DOHH2 (cell line): ENCODE data around the gene TJP2.

ENCODE experiments used
- H3F3A ChIP-seq: fragments of 200-600 bp; sonication (generic), shearing (Covaris generic); 2 replicates; pipeline ENCODE4 v1.6.0; 2016; ENCODE audit warnings: antibody characterized with exemption, mild to moderate bottlenecking; ENCODE audit not compliant: control insufficient read depth, insufficient read depth
- H3K27ac ChIP-seq: fragments of 200-600 bp; sonication (generic); 2 replicates; pipeline ENCODE4 v1.5.1; 2014; ENCODE audit warnings: low read depth, mild to moderate bottlenecking, low read length, moderate library complexity
- H3K27me3 ChIP-seq: fragments of 200-600 bp; sonication (generic); 2 replicates; pipeline ENCODE4 v1.6.1; 2014; ENCODE audit warnings: mild to moderate bottlenecking, low read length, mixed read lengths; ENCODE audit not compliant: control insufficient read depth
- H3K36me3 ChIP-seq: fragments of 200-600 bp; sonication (generic); 2 replicates; pipeline ENCODE4 v1.6.1; 2014; ENCODE audit warnings: mild to moderate bottlenecking, low read length, moderate library complexity, mixed read lengths; ENCODE audit not compliant: control insufficient read depth
- H3K4me1 ChIP-seq: fragments of 200-600 bp; sonication (generic); 2 replicates; pipeline ENCODE4 v1.6.1; 2014; ENCODE audit warnings: mild to moderate bottlenecking, low read length, mixed read lengths; ENCODE audit not compliant: control insufficient read depth
- H3K4me2 ChIP-seq: fragments of 200-600 bp; sonication (generic); 2 replicates; pipeline ENCODE4 v1.6.0; 2014; ENCODE audit warnings: mild to moderate bottlenecking, low read length, moderate library complexity
- H3K4me3 ChIP-seq: fragments of 200-600 bp; sonication (generic); 2 replicates; pipeline ENCODE4 v1.5.1; 2014; ENCODE audit warnings: mild to moderate bottlenecking, low read length, mixed read lengths
- H3K79me2 ChIP-seq: fragments of 200-600 bp; sonication (generic); 2 replicates; pipeline ENCODE4 v1.6.1; 2014; ENCODE audit warnings: mild to moderate bottlenecking, low read length, mixed read lengths; ENCODE audit not compliant: control insufficient read depth
- H3K9me2 ChIP-seq: fragments of 200-600 bp; sonication (generic); replicated peaks from 2 replicates; pipeline ENCODE4 v1.6.1; 2014; ENCODE audit warnings: mild to moderate bottlenecking, low read length, mixed read lengths; ENCODE audit not compliant: control insufficient read depth
- H3K9me3 ChIP-seq: fragments of 200-600 bp; sonication (generic); 2 replicates; pipeline ENCODE4 v1.6.1; 2014; ENCODE audit warnings: antibody characterized with exemption, low read length, mixed read lengths; ENCODE audit not compliant: control insufficient read depth, insufficient read depth
- H4K20me1 ChIP-seq: fragments of 200-600 bp; sonication (generic); 2 replicates; pipeline ENCODE4 v1.6.0; 2014; ENCODE audit warnings: low read depth, mild to moderate bottlenecking, antibody characterized with exemption, low read length, moderate library complexity; ENCODE audit not compliant: control insufficient read depth, insufficient read depth
- CTCF ChIP-seq: fragments of 200-600 bp; sonication (generic); IDR thresholded peaks from one replicate; pipeline ENCODE4 v1.5.1; 2014; ENCODE audit warnings: antibody characterized with exemption, mild to moderate bottlenecking, low read depth, low read length; ENCODE audit not compliant: poor library complexity, severe bottlenecking
- EZH2phosphoT487 ChIP-seq: fragments of 200-600 bp; sonication (generic); IDR thresholded peaks from 2 replicates; pipeline ENCODE4 v1.6.1; 2017; ENCODE audit warnings: borderline replicate concordance, mild to moderate bottlenecking, antibody characterized with exemption, low read length, moderate library complexity, mixed read lengths

The TJP2 gene

GRCh38 chr9:69272212-69272611 is 98.1 kb downstream of the TJP2 start:
- TF ChIP-seq EZH2phosphoT487 (no peak), CTCF (no peak)

GRCh38 chr9:69273161-69273560 is 99.1 kb downstream of the TJP2 start:
- Histone ChIP-seq H3K4me1 (no peaks in the 10 kb centered on the region), H3K36me3 (no peaks in the 10 kb centered on the region), H3K9me2 (no peaks in the 10 kb centered on the region), H3K9me3 (no peaks in the 10 kb centered on the region), H3K27ac (no peak overlapping the region), H3K4me2 (no peak overlapping the region), H3K79me2 (no peaks in the 10 kb centered on the region), H4K20me1 (no peaks in the 10 kb centered on the region), H3F3A (no peaks in the 10 kb centered on the region), H3K4me3 (no peak overlapping the region), H3K27me3 (no peaks in the 10 kb centered on the region)
- no peak for TF ChIP-seq EZH2phosphoT487
- no peak for TF ChIP-seq CTCF

More at GRCh38 chr9:69272212-69272611, 98.1 kb downstream of the TJP2 start:
- Histone ChIP-seq H4K20me1 (no peaks in the 10 kb centered on the region), H3K9me3 (no peaks in the 10 kb centered on the region), H3K27me3 (no peaks in the 10 kb centered on the region), H3K79me2 (no peaks in the 10 kb centered on the region), H3K9me2 (no peaks in the 10 kb centered on the region), H3K4me2 (no peak overlapping the region), H3F3A (no peaks in the 10 kb centered on the region), H3K4me3 (no peak overlapping the region), H3K27ac (no peak overlapping the region), H3K36me3 (no peaks in the 10 kb centered on the region), H3K4me1 (no peaks in the 10 kb centered on the region)

GRCh38 chr9:69276775-69277174 is 102.7 kb downstream of the TJP2 start:
- H3K4me3 ChIP-seq = no peak overlapping the region
- TF ChIP-seq EZH2phosphoT487 (no peak), CTCF (no peak)
- no peak overlapping the region for H3K4me2 ChIP-seq
- no peak overlapping the region for H3K27ac ChIP-seq
- no peaks in the 10 kb centered on the region for H3K36me3 ChIP-seq
- H3K9me2 ChIP-seq = no peaks in the 10 kb centered on the region
- H3F3A ChIP-seq = no peaks in the 10 kb centered on the region
- no peaks in the 10 kb centered on the region for H3K9me3 ChIP-seq
- H3K4me1 ChIP-seq = no peaks in the 10 kb centered on the region
- no peaks in the 10 kb centered on the region for H4K20me1 ChIP-seq
- no peaks in the 10 kb centered on the region for H3K27me3 ChIP-seq
- no peaks in the 10 kb centered on the region for H3K79me2 ChIP-seq
